SK-N-SH (cell line): ENCODE data around the gene FOXN4.
A peak's percentile ranks its signal among the peaks of the same experiment; 100 is the strongest.

Experiments used
- CHD2 ChIP-seq: fragments of 150-350 bp; IDR thresholded peaks from 2 replicates; pipeline ENCODE4 v1.6.1; 2018; ENCODE audit warnings: low read length; ENCODE audit not compliant: partially characterized antibody
- EZH2phosphoT487 ChIP-seq: fragments of 200-600 bp; sonication (generic); IDR thresholded peaks from 2 replicates; pipeline ENCODE4 v1.6.1; 2017; ENCODE audit warnings: low read depth, mixed run types, mild to moderate bottlenecking, antibody characterized with exemption, moderate library complexity, borderline replicate concordance
- GABPA ChIP-seq: IDR thresholded peaks from 2 replicates; pipeline ENCODE4 v1.4.0; 2012; ENCODE audit warnings: low read depth, mild to moderate bottlenecking
- JUND ChIP-seq: IDR thresholded peaks from 2 replicates; pipeline ENCODE4 v1.4.0; 2012
- POLR2AphosphoS5 ChIP-seq: IDR thresholded peaks from 2 replicates; pipeline ENCODE4 v1.6.1; 2012; ENCODE audit warnings: low read depth, low read length
- RAD21 ChIP-seq: IDR thresholded peaks from 2 replicates; pipeline ENCODE4 v1.6.1; 2012; ENCODE audit warnings: mild to moderate bottlenecking, low read length
- RFX5 ChIP-seq: IDR thresholded peaks from 2 replicates; pipeline ENCODE4 v1.6.1; 2012; ENCODE audit warnings: mild to moderate bottlenecking, improper control_type of control experiment, low read length
- SMC3 ChIP-seq: IDR thresholded peaks from 2 replicates; pipeline ENCODE4 v1.6.1; 2012; ENCODE audit warnings: low read depth, low read length, improper control_type of control experiment
- YY1 ChIP-seq: IDR thresholded peaks from 2 replicates; pipeline ENCODE4 v1.4.0; 2012; ENCODE audit warnings: low read depth, mild to moderate bottlenecking
- TF ChIP-seq, protein P1 (sequence below): fragments of 200-600 bp; sonication (generic); IDR thresholded peaks from 2 replicates; pipeline ENCODE4 v1.6.1; 2017; ENCODE audit warnings: antibody characterized with exemption, mild to moderate bottlenecking, moderate library complexity
- TF ChIP-seq, protein P2 (sequence below): IDR thresholded peaks from 2 replicates; pipeline ENCODE4 v1.6.1; 2012; ENCODE audit warnings: mild to moderate bottlenecking, low read depth, low read length, moderate library complexity
- TF ChIP-seq, protein P3 (sequence below): IDR thresholded peaks from 2 replicates; pipeline ENCODE4 v1.4.0; 2012; ENCODE audit warnings: low read depth

DNA sequence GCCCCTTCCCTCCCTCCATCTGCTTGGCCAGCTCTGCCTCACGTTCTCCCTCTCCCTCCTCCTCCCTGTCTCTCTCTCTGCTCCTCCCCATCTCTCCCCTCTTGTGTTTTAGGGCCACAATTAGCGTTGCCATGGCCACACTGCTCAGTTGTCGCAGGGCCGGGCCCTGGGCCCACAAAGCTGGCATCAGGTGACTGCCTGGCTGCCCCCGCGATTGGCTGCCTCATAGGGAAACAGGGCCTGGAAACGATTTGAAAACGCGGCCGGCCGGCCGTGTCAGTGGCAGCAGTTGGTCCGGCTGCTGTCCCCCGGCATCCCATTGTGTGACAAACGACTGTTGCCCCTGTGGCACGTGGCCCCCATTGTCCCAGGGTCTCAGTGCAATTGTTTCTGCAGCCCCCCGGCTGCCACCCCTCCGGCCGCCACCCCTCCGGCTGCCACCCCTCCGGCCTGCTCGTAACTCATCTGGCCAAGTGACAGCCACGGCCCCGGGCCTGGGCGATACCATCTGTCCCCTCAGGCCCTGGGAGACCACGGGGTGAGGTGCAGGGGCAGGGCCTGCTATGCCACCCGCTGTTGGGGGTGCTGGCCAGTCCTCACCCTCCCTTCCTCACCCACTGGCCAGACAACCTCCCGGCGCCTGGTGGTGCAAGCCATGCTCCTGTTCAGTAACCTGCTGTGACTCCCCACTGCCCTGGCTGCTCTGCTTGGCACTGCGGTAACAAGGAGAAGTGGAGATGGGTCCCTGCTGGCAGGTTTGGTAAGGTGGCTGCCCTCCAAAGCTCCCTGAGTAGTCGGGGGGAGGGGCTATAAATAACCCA is 17.4 kb downstream of the FOXN4 start:
- TF ChIP-seq, protein P1, sequence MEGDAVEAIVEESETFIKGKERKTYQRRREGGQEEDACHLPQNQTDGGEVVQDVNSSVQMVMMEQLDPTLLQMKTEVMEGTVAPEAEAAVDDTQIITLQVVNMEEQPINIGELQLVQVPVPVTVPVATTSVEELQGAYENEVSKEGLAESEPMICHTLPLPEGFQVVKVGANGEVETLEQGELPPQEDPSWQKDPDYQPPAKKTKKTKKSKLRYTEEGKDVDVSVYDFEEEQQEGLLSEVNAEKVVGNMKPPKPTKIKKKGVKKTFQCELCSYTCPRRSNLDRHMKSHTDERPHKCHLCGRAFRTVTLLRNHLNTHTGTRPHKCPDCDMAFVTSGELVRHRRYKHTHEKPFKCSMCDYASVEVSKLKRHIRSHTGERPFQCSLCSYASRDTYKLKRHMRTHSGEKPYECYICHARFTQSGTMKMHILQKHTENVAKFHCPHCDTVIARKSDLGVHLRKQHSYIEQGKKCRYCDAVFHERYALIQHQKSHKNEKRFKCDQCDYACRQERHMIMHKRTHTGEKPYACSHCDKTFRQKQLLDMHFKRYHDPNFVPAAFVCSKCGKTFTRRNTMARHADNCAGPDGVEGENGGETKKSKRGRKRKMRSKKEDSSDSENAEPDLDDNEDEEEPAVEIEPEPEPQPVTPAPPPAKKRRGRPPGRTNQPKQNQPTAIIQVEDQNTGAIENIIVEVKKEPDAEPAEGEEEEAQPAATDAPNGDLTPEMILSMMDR: no peak
- TF ChIP-seq YY1 (no peak), SMC3 (no peak), GABPA (no peak), EZH2phosphoT487 (no peak), POLR2AphosphoS5 (no peak), RAD21 (no peak), JUND (no peak), RFX5 (0 out of 2 replicates have a peak, but pooled peaks have one; percentile 19), CHD2 (peak; percentile 26)
- TF ChIP-seq, protein P2, sequence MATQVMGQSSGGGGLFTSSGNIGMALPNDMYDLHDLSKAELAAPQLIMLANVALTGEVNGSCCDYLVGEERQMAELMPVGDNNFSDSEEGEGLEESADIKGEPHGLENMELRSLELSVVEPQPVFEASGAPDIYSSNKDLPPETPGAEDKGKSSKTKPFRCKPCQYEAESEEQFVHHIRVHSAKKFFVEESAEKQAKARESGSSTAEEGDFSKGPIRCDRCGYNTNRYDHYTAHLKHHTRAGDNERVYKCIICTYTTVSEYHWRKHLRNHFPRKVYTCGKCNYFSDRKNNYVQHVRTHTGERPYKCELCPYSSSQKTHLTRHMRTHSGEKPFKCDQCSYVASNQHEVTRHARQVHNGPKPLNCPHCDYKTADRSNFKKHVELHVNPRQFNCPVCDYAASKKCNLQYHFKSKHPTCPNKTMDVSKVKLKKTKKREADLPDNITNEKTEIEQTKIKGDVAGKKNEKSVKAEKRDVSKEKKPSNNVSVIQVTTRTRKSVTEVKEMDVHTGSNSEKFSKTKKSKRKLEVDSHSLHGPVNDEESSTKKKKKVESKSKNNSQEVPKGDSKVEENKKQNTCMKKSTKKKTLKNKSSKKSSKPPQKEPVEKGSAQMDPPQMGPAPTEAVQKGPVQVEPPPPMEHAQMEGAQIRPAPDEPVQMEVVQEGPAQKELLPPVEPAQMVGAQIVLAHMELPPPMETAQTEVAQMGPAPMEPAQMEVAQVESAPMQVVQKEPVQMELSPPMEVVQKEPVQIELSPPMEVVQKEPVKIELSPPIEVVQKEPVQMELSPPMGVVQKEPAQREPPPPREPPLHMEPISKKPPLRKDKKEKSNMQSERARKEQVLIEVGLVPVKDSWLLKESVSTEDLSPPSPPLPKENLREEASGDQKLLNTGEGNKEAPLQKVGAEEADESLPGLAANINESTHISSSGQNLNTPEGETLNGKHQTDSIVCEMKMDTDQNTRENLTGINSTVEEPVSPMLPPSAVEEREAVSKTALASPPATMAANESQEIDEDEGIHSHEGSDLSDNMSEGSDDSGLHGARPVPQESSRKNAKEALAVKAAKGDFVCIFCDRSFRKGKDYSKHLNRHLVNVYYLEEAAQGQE: no peak
- TF ChIP-seq, protein P3, sequence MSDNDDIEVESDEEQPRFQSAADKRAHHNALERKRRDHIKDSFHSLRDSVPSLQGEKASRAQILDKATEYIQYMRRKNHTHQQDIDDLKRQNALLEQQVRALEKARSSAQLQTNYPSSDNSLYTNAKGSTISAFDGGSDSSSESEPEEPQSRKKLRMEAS: no peak
